Measurements from ENCODE around the gene SCN8A.

SCN8A gene

DNA sequence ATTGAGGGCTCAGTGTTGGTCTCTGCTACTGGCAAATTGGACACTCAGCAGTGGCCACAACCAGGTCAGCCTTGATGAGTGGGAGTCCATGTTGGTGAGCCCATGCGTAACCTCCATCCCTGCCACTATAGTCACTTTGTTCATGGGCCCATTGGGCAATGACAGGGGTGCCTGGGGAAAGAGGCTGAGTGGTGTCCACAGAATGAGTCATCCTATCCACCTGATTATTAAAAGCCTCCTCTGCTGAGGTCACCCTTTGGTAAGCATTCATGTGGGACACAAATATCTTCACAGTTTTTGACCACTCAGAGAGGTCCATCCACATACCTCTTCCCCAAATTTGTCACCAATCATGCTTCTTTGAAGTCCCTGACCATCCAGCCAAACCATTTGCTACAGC, 207.5 kb downstream of the SCN8A start:
- Histone ChIP-seq H2AFZ (ENCODE audit: low read depth) (no peak overlapping the region), H3K79me2 (ENCODE audit: insufficient read depth, low read depth) (no peaks in the 10 kb centered on the region), H3K4me2 (no peak overlapping the region), H4K20me1 (ENCODE audit: insufficient read depth) (no peaks in the 10 kb centered on the region), H3K27ac (no peak overlapping the region), H3K27me3 (ENCODE audit: insufficient read depth, low read depth) (no peaks in the 10 kb centered on the region), H3K36me3 (ENCODE audit: insufficient read depth) (no peaks in the 10 kb centered on the region), H3K4me1 (ENCODE audit: low read depth, poor library complexity, severe bottlenecking) (no peaks in the 10 kb centered on the region), H3K9ac (no peak overlapping the region), H3K4me3 (IDR thresholded peaks at IDR 0.05; ENCODE audit: insufficient read depth, low read depth, low read length) (no peak overlapping the region)
- TF ChIP-seq, protein P1, sequence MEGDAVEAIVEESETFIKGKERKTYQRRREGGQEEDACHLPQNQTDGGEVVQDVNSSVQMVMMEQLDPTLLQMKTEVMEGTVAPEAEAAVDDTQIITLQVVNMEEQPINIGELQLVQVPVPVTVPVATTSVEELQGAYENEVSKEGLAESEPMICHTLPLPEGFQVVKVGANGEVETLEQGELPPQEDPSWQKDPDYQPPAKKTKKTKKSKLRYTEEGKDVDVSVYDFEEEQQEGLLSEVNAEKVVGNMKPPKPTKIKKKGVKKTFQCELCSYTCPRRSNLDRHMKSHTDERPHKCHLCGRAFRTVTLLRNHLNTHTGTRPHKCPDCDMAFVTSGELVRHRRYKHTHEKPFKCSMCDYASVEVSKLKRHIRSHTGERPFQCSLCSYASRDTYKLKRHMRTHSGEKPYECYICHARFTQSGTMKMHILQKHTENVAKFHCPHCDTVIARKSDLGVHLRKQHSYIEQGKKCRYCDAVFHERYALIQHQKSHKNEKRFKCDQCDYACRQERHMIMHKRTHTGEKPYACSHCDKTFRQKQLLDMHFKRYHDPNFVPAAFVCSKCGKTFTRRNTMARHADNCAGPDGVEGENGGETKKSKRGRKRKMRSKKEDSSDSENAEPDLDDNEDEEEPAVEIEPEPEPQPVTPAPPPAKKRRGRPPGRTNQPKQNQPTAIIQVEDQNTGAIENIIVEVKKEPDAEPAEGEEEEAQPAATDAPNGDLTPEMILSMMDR (conservative IDR thresholded peaks at IDR 0.05; ENCODE audit: low read depth, low read length), result no peak

DNA sequence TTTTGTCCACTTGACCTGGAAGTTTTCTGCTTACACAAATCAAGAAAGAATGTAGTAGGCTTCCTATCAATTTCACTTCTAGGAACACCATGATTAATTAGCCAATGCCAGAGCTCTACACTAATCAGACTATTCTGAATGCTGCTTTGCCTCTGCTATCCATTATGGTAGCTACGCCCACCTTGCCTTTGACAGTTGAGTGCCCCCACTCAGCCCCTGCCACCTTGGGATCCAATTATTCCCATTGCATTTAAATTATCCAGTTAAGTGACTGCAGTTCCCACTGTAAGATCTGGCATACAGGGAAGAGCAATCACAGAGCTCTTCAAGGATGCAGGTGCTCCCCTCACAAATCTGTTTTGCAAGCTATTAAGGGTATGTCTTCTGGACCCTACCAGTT, 210.0 kb downstream of the SCN8A start:
- Histone ChIP-seq H4K20me1 (ENCODE audit: insufficient read depth) (no peaks in the 10 kb centered on the region), H3K9ac (no peak overlapping the region), H3K4me2 (no peak overlapping the region), H3K36me3 (ENCODE audit: insufficient read depth) (no peaks in the 10 kb centered on the region), H3K79me2 (ENCODE audit: insufficient read depth, low read depth) (no peaks in the 10 kb centered on the region), H3K4me1 (ENCODE audit: low read depth, poor library complexity, severe bottlenecking) (no peaks in the 10 kb centered on the region), H2AFZ (ENCODE audit: low read depth) (no peak overlapping the region), H3K4me3 (IDR thresholded peaks at IDR 0.05; ENCODE audit: insufficient read depth, low read depth, low read length) (no peak overlapping the region), H3K27me3 (ENCODE audit: insufficient read depth, low read depth) (no peaks in the 10 kb centered on the region), H3K27ac (no peak overlapping the region)
- TF ChIP-seq, protein P1 (conservative IDR thresholded peaks at IDR 0.05; ENCODE audit: low read depth, low read length), result no peak

DNA sequence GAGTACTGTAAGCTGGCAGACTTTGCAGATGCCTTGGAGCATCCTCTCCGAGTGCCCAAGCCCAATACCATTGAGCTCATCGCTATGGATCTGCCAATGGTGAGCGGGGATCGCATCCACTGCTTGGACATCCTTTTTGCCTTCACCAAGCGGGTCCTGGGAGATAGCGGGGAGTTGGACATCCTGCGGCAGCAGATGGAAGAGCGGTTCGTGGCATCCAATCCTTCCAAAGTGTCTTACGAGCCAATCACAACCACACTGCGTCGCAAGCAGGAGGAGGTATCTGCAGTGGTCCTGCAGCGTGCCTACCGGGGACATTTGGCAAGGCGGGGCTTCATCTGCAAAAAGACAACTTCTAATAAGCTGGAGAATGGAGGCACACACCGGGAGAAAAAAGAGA, 215.9 kb downstream of the SCN8A start:
- no peak overlapping the region for H3K9ac ChIP-seq
- no peak overlapping the region for H3K27ac ChIP-seq
- TF ChIP-seq, protein P1 (conservative IDR thresholded peaks at IDR 0.05; ENCODE audit: low read depth, low read length), result no peak
- H3K79me2 ChIP-seq (ENCODE audit: insufficient read depth, low read depth), result no peaks in the 10 kb centered on the region
- no peak overlapping the region for H2AFZ ChIP-seq (ENCODE audit: low read depth)
- no peak overlapping the region for H3K4me3 ChIP-seq (IDR thresholded peaks at IDR 0.05; ENCODE audit: insufficient read depth, low read depth, low read length)
- no peak overlapping the region for H3K4me2 ChIP-seq
- H3K27me3 ChIP-seq (ENCODE audit: insufficient read depth, low read depth), result no peaks in the 10 kb centered on the region
- H3K36me3 ChIP-seq (ENCODE audit: insufficient read depth), result no peaks in the 10 kb centered on the region
- no peaks in the 10 kb centered on the region for H3K4me1 ChIP-seq (ENCODE audit: low read depth, poor library complexity, severe bottlenecking)
- H4K20me1 ChIP-seq (ENCODE audit: insufficient read depth), result no peaks in the 10 kb centered on the region

DNA sequence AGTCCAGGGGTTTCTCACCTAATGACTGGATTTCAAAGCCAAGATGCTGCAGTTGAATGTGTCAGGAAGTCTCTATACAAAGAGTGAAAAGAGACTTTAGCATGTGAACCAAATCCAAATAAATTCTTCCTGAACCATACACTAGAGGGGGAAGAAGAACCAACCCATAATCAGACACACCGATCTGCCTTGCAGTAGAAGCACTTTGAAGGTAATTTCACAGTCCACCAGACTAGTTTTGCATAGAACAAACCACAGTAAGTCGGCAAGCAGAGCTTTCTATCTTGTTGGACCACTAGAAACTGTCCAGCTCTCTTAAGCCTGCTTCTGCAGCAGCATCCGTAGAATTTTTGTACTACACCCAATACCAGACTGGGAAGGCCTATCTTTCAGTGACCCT, 218.2 kb downstream of the SCN8A start:
- Histone ChIP-seq H4K20me1 (ENCODE audit: insufficient read depth) (no peaks in the 10 kb centered on the region), H3K27ac (no peak overlapping the region), H3K4me3 (IDR thresholded peaks at IDR 0.05; ENCODE audit: insufficient read depth, low read depth, low read length) (no peak overlapping the region), H3K4me2 (no peak overlapping the region), H3K27me3 (ENCODE audit: insufficient read depth, low read depth) (no peaks in the 10 kb centered on the region), H2AFZ (ENCODE audit: low read depth) (no peak overlapping the region), H3K4me1 (ENCODE audit: low read depth, poor library complexity, severe bottlenecking) (no peaks in the 10 kb centered on the region), H3K9ac (no peak overlapping the region), H3K36me3 (ENCODE audit: insufficient read depth) (no peaks in the 10 kb centered on the region), H3K79me2 (ENCODE audit: insufficient read depth, low read depth) (no peaks in the 10 kb centered on the region)
- TF ChIP-seq, protein P1 (conservative IDR thresholded peaks at IDR 0.05; ENCODE audit: low read depth, low read length), result no peak
